VCaP (cell line): ENCODE data around the gene MAP2K1.

Source experiments
- H3K27ac ChIP-seq: fragments of 450-650 bp; 2 replicates; pipeline ENCODE4 v1.5.1; 2017
- TF ChIP-seq, protein P1 (sequence below): fragments of 450-650 bp; conservative IDR thresholded peaks from 2 replicates; pipeline ENCODE4 v1.5.1; 2017; ENCODE audit warnings: mild to moderate bottlenecking, moderate library complexity

Gene MAP2K1

DNA sequence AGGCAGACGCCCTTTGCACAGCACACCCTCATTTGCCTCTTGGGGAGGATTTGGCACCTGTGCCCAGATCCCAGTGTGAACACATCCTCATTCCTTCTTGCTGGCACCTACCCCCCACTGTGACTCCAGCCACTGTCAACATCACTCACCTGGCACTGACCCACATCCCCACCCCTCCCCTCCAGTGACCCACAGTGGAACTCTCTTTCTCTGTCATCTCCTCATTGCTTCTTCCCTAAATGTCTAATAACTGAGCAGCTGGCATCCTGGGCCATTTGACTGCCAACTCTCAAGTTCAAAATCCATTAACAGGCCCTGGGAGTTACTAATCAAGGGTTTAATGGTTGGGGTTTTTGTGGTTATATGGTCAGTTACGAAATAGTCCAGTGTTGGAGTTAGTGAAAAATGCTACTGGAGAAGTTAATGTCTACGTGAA, 96.4 kb downstream of the MAP2K1 start:
- no peak overlapping the region for H3K27ac ChIP-seq
- TF ChIP-seq, protein P1, sequence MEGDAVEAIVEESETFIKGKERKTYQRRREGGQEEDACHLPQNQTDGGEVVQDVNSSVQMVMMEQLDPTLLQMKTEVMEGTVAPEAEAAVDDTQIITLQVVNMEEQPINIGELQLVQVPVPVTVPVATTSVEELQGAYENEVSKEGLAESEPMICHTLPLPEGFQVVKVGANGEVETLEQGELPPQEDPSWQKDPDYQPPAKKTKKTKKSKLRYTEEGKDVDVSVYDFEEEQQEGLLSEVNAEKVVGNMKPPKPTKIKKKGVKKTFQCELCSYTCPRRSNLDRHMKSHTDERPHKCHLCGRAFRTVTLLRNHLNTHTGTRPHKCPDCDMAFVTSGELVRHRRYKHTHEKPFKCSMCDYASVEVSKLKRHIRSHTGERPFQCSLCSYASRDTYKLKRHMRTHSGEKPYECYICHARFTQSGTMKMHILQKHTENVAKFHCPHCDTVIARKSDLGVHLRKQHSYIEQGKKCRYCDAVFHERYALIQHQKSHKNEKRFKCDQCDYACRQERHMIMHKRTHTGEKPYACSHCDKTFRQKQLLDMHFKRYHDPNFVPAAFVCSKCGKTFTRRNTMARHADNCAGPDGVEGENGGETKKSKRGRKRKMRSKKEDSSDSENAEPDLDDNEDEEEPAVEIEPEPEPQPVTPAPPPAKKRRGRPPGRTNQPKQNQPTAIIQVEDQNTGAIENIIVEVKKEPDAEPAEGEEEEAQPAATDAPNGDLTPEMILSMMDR = no peak

DNA sequence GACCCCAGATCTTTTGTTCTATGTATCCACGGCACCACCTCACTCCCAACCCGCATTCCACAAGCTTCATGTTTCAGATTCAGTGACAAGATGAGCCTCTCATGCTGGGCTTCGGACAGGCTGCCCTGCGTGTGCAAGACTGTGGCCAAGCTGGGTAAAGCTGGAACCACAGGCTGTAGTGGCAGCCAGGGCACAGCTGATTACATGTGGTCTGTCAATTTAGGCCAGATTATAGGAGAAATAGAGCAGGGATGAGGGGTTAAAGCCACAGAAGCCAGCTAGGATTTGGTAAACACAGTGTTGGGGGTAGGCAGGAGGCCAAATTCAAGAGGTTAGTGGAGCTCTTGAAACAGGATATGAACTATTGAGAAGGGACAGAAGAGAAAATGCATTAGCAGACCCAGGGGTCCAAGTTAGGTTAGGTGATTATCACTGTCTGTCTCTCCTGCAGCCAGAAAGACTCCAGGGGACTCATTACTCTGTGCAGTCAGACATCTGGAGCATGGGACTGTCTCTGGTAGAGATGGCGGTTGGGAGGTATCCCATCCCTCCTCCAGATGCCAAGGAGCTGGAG, 97.9 kb downstream of the MAP2K1 start:
- no peak overlapping the region for H3K27ac ChIP-seq
- TF ChIP-seq, protein P1 = no peak

DNA sequence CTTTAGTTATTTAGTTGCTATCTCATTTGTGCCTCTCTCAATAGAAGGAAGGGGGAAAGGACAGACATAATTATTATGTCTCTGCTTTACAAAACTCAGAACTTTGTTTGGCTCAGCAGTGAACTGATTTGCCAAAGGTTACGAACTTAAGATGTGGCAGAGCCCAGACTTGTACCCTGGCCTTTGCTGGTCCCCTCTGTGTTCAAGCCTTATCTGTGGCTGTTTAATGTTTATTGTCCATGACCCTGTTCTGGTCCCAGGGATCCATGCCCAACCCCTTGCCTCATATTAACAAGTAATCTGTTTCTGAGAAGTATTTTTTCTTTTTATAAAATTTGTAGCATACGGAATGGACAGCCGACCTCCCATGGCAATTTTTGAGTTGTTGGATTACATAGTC, 100.2 kb downstream of the MAP2K1 start:
- no peak overlapping the region for H3K27ac ChIP-seq
- TF ChIP-seq, protein P1 = no peak

DNA sequence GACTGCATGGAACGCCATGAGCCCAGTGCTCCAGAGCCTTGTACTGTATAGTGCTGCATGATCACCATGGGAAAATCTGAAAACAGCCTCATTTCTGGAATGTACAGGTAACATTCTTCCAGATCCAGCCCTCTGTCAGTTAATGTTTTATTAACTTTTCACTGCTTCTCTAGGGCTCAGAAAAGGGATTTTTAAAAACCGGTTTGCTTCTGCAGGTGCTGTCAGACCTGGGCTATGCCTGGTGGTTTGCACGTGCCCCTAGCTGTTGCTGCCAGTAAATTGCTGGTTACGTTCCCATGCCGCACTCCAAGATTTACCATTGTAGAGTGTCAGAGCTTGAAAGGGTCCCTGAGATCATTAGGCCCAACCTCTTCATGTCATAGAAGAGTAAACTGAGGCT, 101.8 kb downstream of the MAP2K1 start:
- TF ChIP-seq, protein P1 = no peak

DNA sequence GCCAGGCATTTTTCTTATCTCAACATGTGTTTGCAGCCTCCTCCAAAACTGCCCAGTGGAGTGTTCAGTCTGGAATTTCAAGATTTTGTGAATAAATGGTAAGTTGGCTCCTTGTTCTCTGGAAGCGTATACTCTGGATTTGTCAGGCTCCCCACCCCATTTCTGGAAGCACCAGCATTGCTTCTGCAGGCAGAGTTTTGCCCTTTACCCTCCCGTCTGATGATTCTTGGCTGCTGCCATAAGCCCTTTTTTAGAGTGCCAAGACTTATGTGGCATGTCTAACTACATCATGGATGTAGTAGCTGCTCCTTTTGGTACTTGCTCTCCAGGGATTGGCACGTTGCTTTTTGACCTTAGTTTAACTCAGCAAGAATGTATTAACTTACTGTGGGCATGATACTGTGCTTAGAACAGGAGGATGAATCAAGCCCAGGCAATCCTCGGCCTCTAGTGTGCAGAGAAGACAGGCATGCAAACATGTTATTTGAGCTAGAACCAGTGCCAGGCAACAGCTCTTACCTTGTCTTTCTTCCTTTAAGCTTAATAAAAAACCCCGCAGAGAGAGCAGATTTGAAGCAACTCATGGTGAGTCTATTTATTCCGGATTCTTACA, 102.6 kb downstream of the MAP2K1 start:
- TF ChIP-seq, protein P1 = no peak
- no peak overlapping the region for H3K27ac ChIP-seq

More for the DNA sequence above, 101.8 kb downstream of the MAP2K1 start:
- H3K27ac ChIP-seq = no peak overlapping the region

DNA sequence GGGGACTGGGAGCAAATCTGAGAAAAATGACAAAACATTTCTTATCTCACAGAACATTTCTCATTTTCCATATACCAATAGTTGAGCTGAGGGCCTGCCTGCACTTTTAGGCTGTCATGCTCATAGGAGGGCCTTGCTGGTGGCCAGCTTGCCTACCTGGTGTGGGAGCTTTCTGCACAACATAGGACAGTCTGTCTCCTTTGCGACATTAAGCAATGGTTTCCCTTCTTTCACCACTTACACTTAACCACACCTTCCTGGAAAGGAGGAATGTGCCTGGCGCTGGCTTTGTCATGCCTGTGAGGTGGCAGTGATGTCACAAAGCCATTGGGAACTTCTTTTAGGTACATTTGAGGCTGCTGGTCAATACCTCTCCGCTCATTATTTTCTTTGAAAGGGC, 105.1 kb downstream of the MAP2K1 start:
- TF ChIP-seq, protein P1 = no peak
- H3K27ac ChIP-seq = peak overlapping the region; percentile 16; the same call in 1 of the 2 replicates

DNA sequence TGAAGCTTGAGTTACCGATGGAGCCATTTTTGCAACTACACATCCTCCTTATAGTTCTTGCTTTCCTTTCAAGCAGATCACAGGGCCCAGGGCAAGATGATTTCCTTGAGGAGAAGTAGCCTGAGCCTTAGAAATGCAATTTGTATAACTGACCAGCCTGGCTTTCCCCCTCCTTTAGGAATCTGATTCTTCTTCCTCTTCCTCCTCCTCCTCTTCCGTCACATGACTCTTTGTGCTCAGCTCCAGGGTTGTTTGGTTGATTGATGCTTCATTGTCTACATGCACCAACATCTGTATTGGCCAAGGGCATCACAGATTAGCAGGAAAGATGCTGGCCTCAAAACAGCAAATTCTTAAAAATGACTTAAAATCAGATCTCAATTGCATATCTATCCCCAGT, 107.5 kb downstream of the MAP2K1 start:
- H3K27ac ChIP-seq = no peak overlapping the region
- TF ChIP-seq, protein P1 = no peak
